ENCODE measurements around the gene TAS1R1.

Gene TAS1R1

GRCh38 chr1:6614019-6614928 lies 59.2 kb downstream of the TAS1R1 start:
- DNase-seq, result no peak

- DNase-seq, result no peak
Measured at GRCh38 chr1:6614929-6615785, 60.0 kb downstream of the TAS1R1 start.

DNA sequence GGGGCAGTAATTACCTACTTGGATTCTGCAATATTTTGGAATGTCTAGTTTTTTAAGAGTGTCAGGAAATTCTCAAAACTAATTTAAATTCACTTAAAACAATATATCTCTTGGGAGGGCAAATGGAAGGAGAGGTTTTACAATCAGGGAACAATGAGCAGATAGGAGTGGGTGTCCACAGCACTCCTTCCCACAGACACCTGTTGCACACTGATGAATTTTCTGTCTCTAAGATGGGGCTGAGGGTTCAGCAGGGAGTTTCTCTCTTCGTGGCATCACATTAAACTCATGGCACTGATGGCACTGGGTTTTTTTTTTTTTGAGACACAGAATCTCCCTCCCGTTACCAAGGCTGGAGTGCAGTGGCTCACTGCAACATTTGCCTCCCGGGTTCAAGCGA lies 63.9 kb downstream of the TAS1R1 start:
- DNase-seq, result no peak

- no peak for DNase-seq
Measured at GRCh38 chr1:6621429-6622391, 66.6 kb downstream of the TAS1R1 start.

DNA sequence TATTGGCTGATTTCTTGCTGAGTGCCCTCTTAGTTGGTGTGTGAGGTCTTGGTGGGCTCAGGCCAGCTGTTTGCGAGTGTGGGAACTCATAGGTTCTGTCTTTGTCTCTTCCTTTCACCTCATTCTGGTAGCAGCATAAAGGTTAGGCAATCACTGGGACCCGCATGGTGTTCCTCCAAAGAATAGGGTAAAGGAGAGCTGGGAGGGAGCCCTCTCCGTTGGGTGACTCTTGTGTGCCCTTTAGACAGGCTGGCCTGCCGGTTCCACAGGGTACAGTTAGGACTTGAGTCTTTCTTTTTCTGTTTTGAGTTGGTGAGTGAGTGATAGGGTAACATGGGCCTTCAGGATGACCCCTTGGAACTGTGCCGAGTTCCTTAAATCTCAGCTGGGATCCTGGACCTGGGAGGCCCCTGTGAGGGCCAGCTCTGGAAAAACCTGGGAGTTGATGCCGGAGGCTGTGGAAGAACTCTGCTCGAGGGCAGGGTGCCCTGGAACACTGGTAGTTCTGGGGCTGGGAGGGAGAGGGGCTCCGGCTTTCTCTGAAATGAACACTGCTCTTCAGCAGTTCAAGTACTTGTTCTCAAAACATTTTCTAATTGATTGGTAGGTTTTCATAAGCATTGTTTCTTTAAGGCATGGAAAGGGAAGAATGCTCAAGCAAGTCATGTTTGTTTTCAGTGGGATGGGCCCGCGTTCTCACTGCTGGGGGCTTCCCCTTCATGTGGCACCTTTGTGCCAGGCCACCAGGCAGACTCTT lies 67.5 kb downstream of the TAS1R1 start:
- no peak for DNase-seq

GRCh38 chr1:6623269-6623965 lies 68.3 kb downstream of the TAS1R1 start:
- no peak for DNase-seq

GRCh38 chr1:6624710-6625583 lies 69.8 kb downstream of the TAS1R1 start, which contains the start of gene THAP3:
THAP3 (plus strand) TSS chr1:6624868; CDS start chr1:6625219, 351 bp downstream.
- peak; percentile 30 for DNase-seq

- DNase-seq, result no peak
Measured at GRCh38 chr1:6625584-6626149, 70.6 kb downstream of the TAS1R1 start.

DNA sequence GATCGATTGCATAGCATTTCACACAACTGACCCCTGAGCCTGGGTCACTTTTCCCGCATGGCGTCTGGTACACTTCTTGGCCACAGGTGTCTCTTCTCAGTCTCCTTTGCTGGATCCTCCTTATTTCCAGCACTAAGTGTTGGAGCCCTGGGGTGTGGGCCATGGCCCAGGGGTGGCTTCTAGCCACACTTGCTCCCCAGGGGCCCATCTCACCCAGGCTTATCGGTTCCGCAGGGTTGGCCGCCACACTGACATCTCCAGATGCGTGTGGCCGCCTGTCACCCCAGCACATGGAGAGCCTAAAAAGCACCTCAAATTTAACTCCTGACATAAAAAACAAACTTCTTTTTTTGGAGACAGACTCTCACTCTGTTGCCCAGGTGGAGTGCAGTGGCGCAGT lies 71.9 kb downstream of the TAS1R1 start:
- DNase-seq, result no peak

DNA sequence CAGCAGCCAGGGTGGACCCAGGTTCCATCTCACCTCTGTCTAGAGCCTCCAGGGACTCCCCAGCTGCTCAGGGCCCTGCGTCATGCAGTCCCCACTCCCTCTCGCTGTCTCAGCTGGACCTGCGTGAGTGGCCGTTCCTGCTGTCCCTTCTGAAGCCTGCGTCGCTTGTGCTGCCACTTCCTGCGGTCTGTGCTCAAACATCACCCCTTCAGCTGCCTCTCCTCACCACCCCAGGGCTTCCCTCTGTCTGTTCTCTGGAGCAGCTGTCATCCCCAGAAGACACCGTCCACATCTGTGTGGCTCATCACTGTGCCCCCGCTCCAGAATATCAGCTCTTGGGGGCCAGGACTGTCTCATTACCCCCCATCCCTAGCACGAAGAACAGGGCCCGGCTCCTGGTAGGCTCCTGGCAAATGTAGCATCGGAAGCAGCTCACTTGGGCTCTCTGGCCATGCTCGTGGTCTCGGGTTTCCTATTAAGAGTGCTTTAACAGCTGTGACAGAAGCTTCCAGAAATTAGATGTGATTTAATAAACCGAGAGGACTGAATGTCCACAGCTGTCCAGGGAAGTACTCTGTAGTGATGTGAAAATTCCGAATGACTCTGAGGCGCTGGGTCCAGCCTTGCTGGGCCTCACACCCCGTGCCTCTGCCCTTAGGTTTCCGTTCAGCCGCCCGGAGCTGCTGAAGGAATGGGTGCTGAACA lies 72.9 kb downstream of the TAS1R1 start:
- DNase-seq, result no peak

DNA sequence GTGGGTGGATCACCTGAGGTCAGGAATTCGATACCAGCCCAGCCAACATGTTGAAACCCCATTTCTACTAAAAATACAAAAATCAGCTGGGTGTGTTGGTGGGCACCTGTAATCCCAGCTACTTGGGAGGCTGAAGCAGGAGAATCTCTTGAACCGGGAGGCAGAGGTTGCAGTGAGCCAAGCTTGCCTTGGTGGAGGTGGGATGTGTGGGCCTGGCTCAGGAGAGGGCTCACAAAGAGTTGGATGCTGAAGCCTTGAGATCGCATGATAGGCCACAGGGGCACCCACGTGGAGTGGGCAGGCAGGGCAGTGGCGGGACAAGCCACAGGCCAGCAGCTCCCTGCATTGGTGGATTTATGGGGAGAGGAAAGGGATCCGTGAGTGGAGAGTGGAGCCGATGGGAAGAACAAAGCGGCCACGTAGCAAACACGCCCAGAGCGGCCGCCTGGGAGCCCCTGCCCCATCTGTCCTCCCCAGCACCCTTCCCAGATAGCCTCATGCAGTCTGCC lies 73.9 kb downstream of the TAS1R1 start:
- no peak for DNase-seq
